Measurements from ENCODE around the gene PRR36. TPM values are rescaled to one million over a fixed set of nuclear protein-coding genes. Genes with fewer than 3 reads are reported as not detected.

The PRR36 gene
- total and polyA plus RNA-seq, 4 donors, result 0.09 to 0.13 TPM; not detected in 2

DNA sequence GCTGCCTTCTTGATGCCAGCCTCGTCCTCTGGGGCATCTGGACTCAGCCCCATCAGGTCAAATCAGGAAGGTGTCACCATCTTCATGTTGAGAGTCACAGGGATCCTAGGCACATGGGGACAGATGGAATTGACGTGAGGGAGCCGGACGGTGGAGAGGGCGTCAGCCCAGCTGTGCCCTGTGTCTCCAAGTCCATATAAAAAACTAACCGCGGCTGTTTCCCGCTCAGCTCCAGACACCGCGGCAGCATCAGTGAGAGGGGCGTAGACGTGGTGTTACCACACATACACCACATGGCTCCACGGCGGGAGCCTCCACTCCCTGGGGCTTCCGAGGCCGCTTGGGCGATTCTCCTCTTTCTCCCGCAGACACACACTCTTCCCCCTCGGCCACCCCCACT lies 5.6 kb upstream of the PRR36 start:
- H3K4me1 ChIP-seq (ENCODE audit: control insufficient read depth in 1 of 2, insufficient read depth in 2 of 2, low read length in 2 of 2), result no peaks in the 10 kb centered on the region
- no peak overlapping the region for H3K27ac ChIP-seq (ENCODE audit: low read depth in 1 of 2, low read length in 2 of 2)
- H3K36me3 ChIP-seq (ENCODE audit: control insufficient read depth in 1 of 2, insufficient read depth in 2 of 2, low read length in 1 of 2), result no peaks in the 10 kb centered on the region
- 87 to 90% methylated on average over 19 of the region's 19 CpGs for WGBS, 2 donors
- intact Hi-C loops (cut with DNase I), result no loop called here
- DNase-seq, result no peak
- no peak for ATAC-seq (ENCODE audit: low FRiP score)
- no peaks in the 10 kb centered on the region for H3K9me3 ChIP-seq (ENCODE audit: control insufficient read depth, low read length)
- no peaks in the 10 kb centered on the region for H3K27me3 ChIP-seq (ENCODE audit: control insufficient read depth in 1 of 2, insufficient read depth in 2 of 2, low read length in 1 of 2)
- no peak overlapping the region for H3K4me3 ChIP-seq (ENCODE audit: low read length in 2 of 2)

DNA sequence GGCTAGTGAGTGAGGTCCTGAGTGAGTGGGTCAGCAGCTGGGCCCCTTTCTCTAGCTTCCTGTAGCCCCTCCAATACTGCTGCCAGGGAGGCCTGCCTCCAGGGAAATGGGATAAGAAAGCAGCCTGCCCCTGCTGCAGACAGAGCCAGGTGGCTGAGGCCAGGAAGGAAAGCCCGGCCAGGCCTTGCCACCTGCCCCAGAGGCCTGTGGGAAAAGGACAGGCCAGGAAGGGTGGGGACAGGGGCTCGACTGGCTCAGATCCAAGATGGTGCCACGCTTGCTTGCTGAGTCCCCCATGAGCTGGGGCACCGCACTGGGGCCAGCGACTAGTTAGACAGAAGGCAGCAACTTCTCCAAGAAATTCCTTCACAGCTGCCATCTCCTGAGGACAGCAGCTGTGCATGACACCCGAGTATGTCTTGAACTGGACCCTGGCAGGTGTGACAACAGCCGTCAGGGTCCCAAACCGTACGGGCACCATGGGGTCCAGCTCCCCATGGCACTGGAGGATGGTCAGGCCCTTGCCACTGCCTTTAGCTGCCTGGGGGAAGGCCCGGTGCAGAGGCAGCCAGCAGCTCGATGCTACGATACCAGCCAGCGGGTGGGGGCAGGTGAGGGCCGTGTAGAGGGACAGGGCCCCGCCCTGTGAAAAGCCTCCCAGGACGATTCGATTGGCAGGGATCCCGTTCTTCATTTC lies 5.1 kb upstream of the PRR36 start:
- 69 to 72% methylated on average over 18 of the region's 18 CpGs for whole genome bisulfite sequencing, 2 donors
- Histone ChIP-seq H3K27ac (ENCODE audit: low read depth in 1 of 2, low read length in 2 of 2) (no peak overlapping the region), H3K4me3 (ENCODE audit: low read length in 2 of 2) (no peak overlapping the region), H3K9me3 (ENCODE audit: control insufficient read depth, low read length) (no peaks in the 10 kb centered on the region), H3K36me3 (ENCODE audit: control insufficient read depth in 1 of 2, insufficient read depth in 2 of 2, low read length in 1 of 2) (no peaks in the 10 kb centered on the region), H3K27me3 (ENCODE audit: control insufficient read depth in 1 of 2, insufficient read depth in 2 of 2, low read length in 1 of 2) (no peaks in the 10 kb centered on the region), H3K4me1 (ENCODE audit: control insufficient read depth in 1 of 2, insufficient read depth in 2 of 2, low read length in 2 of 2) (no peaks in the 10 kb centered on the region)
- intact Hi-C loops (cut with DNase I), result no loop called here
- ATAC-seq (ENCODE audit: low FRiP score), result no peak
- no peak for DNase-seq

- H3K27me3 ChIP-seq (ENCODE audit: control insufficient read depth in 1 of 2, insufficient read depth in 2 of 2, low read length in 1 of 2), result peaks cover 0 to 1% of the 10 kb centered on the region in 2 donors
- 41 to 47% methylated on average over 6 of the region's 6 CpGs for WGBS, 2 donors
- DNase-seq (no peak), ATAC-seq (ENCODE audit: low FRiP score) (no peak)
- intact Hi-C loops (cut with DNase I), result no loop called here
- no peaks in the 10 kb centered on the region for H3K36me3 ChIP-seq (ENCODE audit: control insufficient read depth in 1 of 2, insufficient read depth in 2 of 2, low read length in 1 of 2)
- H3K9me3 ChIP-seq (ENCODE audit: control insufficient read depth, low read length), result no peaks in the 10 kb centered on the region
- no peak overlapping the region for H3K27ac ChIP-seq (ENCODE audit: low read depth in 1 of 2, low read length in 2 of 2)
- no peak overlapping the region for H3K4me3 ChIP-seq (ENCODE audit: low read length in 2 of 2)
- H3K4me1 ChIP-seq (ENCODE audit: control insufficient read depth in 1 of 2, insufficient read depth in 2 of 2, low read length in 2 of 2), result no peaks in the 10 kb centered on the region
These were observed 3.2 kb upstream of the PRR36 start for GRCh38 chr19:7877249-7877836.

GRCh38 chr19:7874897-7875273 lies 695 bp upstream of the PRR36 start:
- H3K4me3 ChIP-seq (ENCODE audit: low read length in 2 of 2), result no peak overlapping the region
- H3K27me3 ChIP-seq (ENCODE audit: control insufficient read depth in 1 of 2, insufficient read depth in 2 of 2, low read length in 1 of 2), result peaks cover 0 to 1% of the 10 kb centered on the region in 2 donors
- intact Hi-C loops (cut with DNase I), result no loop called here

DNA sequence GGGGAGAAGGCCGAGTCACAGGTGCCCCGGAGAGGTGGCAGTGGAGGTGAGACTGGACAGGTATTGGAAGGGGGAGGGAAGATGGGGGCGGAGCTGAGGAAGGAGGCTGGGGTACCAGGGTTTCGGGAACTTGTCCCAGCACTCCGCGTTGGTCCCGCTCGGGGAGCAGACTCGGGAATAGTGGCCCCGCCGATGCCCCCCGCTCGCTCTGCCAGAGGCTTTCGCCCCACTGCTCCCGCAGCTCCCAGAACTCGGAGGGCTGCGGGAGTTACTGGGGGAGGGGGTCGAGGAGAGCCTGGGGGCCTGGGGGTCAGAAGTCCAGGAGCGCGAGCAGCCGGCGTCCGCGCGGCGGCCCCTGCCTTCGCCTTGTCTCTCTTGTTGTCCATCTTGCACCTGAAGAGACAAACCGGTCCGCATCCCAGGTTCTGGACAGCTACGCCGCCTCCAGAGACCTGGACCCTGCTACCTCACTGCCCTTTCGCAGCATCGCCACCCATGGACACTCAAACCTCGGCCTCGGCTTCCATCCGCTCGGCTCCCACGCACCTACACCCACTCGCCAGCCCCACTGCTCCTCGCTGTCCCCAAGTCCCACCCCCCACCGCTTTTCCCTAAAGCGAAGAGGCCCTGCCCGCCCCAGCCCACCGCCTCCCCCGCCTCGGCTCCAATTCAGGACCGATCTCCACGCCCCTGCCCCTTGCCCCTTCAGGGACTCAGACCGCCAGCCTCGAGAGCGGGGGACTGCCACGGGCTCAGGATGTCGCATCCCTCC lies 700 bp downstream of the PRR36 start:
- H3K4me3 ChIP-seq (ENCODE audit: low read length in 2 of 2), result no peak overlapping the region
- H3K9me3 ChIP-seq (ENCODE audit: control insufficient read depth, low read length), result no peaks in the 10 kb centered on the region
- no peaks in the 10 kb centered on the region for H3K4me1 ChIP-seq (ENCODE audit: control insufficient read depth in 1 of 2, insufficient read depth in 2 of 2, low read length in 2 of 2)
- H3K36me3 ChIP-seq (ENCODE audit: control insufficient read depth in 1 of 2, insufficient read depth in 2 of 2, low read length in 1 of 2), result no peaks in the 10 kb centered on the region
- ATAC-seq (ENCODE audit: low FRiP score) (no peak), DNase-seq (no peak)
- no peak overlapping the region for H3K27ac ChIP-seq (ENCODE audit: low read depth in 1 of 2, low read length in 2 of 2)
- WGBS, 2 donors, result 14 to 15% methylated on average over 39 to 53 of the region's 53 CpGs
- peaks cover 0 to 1% of the 10 kb centered on the region in 2 donors for H3K27me3 ChIP-seq (ENCODE audit: control insufficient read depth in 1 of 2, insufficient read depth in 2 of 2, low read length in 1 of 2)
- intact Hi-C loops (cut with DNase I), result no loop called here

More at GRCh38 chr19:7874897-7875273, 695 bp upstream of the PRR36 start:
- DNase-seq (no peak), ATAC-seq (ENCODE audit: low FRiP score) (no peak)
- WGBS, 2 donors, result 46 to 50% methylated on average over 12 of the region's 12 CpGs
- H3K27ac ChIP-seq (ENCODE audit: low read depth in 1 of 2, low read length in 2 of 2), result no peak overlapping the region
- H3K36me3 ChIP-seq (ENCODE audit: control insufficient read depth in 1 of 2, insufficient read depth in 2 of 2, low read length in 1 of 2), result no peaks in the 10 kb centered on the region
- H3K9me3 ChIP-seq (ENCODE audit: control insufficient read depth, low read length), result no peaks in the 10 kb centered on the region
- H3K4me1 ChIP-seq (ENCODE audit: control insufficient read depth in 1 of 2, insufficient read depth in 2 of 2, low read length in 2 of 2), result no peaks in the 10 kb centered on the region

- Histone ChIP-seq H3K4me1 (ENCODE audit: control insufficient read depth in 1 of 2, insufficient read depth in 2 of 2, low read length in 2 of 2) (no peaks in the 10 kb centered on the region), H3K9me3 (ENCODE audit: control insufficient read depth, low read length) (no peaks in the 10 kb centered on the region), H3K27me3 (ENCODE audit: control insufficient read depth in 1 of 2, insufficient read depth in 2 of 2, low read length in 1 of 2) (peaks cover 0 to 1% of the 10 kb centered on the region in 2 donors), H3K36me3 (ENCODE audit: control insufficient read depth in 1 of 2, insufficient read depth in 2 of 2, low read length in 1 of 2) (no peaks in the 10 kb centered on the region), H3K4me3 (ENCODE audit: low read length in 2 of 2) (no peak overlapping the region), H3K27ac (ENCODE audit: low read depth in 1 of 2, low read length in 2 of 2) (no peak overlapping the region)
- no peak for DNase-seq
- ATAC-seq (ENCODE audit: low FRiP score), result no peak
- WGBS, 2 donors, result 53 to 61% methylated on average over 44 to 47 of the region's 47 CpGs
- intact Hi-C loops (cut with DNase I), result no loop called here
These were observed 1.6 kb downstream of the PRR36 start for GRCh38 chr19:7872306-7873204.

DNA sequence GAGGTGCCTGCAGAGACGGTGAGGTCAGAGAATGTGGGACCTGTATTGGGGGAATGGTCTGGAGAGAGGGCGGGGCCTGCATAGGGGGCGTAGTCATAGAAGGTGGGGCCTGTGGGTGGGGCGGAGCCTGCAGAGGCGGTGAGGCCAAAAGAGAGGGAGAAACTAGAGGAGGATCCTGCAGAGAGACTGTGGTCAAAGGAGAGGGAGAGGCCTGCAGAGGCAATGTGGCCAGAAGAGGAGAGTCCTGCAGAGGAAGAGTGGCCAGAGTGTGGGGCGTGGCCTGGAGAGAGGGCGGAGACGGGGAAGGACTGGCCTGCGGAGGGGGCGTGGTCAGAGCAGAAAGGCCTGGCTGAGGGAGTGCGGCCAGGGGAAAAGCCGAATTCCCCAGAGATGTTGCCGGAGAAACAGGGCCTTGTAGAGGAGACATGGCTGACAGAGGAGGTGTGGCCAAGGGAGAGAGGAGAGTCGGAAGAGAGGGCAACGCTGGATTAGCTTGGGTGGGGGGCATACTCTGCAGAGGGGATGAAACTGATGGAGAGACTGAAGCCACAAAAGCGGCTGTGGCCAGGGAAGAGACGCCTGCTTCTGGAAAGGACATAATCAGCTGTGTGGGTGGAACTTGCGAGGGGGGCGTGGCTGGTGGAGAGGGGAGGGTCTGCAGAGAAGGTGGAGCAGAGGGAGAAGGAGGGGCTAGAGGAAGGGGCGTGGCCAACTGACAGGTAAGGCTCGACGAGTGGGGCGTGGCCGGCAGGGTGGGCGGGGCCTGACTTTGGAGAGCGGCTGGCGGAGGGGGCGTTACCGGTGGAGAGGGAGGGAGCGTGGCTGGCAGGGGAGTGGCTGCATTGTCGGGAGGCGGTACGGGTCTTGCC lies 2.5 kb downstream of the PRR36 start:
- intact Hi-C loops (cut with DNase I), result no loop called here
- H3K4me3 ChIP-seq (ENCODE audit: low read length in 2 of 2), result no peak overlapping the region
- no peaks in the 10 kb centered on the region for H3K36me3 ChIP-seq (ENCODE audit: control insufficient read depth in 1 of 2, insufficient read depth in 2 of 2, low read length in 1 of 2)
- no peaks in the 10 kb centered on the region for H3K9me3 ChIP-seq (ENCODE audit: control insufficient read depth, low read length)
- H3K27ac ChIP-seq (ENCODE audit: low read depth in 1 of 2, low read length in 2 of 2), result no peak overlapping the region
- peaks cover 0 to 1% of the 10 kb centered on the region in 2 donors for H3K27me3 ChIP-seq (ENCODE audit: control insufficient read depth in 1 of 2, insufficient read depth in 2 of 2, low read length in 1 of 2)
- peak; percentile 85 for ATAC-seq (ENCODE audit: low FRiP score)
- WGBS, 2 donors, result 7% methylated on average over 30 to 33 of the region's 33 CpGs
- peak; percentile 94 for DNase-seq
- H3K4me1 ChIP-seq (ENCODE audit: control insufficient read depth in 1 of 2, insufficient read depth in 2 of 2, low read length in 2 of 2), result no peaks in the 10 kb centered on the region
